GOT3 (cell line): ENCODE data around the gene MAPKAP1.

Experiments
- DNase-seq: peaks from one replicate; lab custom pipeline; 2025; ENCODE audit warnings: mixed read lengths; lab: John Stamatoyannopoulos, UW

The MAPKAP1 gene

DNA sequence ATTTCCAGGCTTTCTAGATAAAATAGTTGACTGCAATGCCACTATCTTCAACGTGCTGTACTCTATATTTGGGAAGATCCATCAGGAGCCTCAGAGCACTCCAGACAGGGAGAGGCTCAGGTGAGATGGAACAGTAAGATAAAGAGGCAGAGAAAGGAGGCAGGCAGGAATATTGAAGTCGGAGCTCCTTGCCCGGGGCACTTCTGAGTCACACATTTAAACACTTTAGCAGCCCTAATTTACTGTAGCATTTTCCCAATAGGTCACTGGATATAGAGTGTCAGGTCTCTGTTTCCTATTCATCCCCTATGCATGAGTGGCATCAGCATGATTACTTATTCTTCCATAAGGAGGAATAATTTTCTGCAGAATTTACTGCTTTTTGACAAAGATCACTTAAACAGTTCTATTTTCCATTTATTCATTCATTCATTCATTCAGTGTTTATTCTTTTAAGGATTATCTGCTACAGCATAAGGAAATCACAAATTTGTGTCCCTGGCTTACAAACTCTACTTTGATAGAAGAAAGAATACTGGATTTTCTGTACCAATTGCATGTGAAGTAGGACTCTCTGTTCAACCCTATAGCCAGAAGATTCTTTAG is 170.7 kb downstream of the MAPKAP1 start:
- no peak for DNase-seq

DNA sequence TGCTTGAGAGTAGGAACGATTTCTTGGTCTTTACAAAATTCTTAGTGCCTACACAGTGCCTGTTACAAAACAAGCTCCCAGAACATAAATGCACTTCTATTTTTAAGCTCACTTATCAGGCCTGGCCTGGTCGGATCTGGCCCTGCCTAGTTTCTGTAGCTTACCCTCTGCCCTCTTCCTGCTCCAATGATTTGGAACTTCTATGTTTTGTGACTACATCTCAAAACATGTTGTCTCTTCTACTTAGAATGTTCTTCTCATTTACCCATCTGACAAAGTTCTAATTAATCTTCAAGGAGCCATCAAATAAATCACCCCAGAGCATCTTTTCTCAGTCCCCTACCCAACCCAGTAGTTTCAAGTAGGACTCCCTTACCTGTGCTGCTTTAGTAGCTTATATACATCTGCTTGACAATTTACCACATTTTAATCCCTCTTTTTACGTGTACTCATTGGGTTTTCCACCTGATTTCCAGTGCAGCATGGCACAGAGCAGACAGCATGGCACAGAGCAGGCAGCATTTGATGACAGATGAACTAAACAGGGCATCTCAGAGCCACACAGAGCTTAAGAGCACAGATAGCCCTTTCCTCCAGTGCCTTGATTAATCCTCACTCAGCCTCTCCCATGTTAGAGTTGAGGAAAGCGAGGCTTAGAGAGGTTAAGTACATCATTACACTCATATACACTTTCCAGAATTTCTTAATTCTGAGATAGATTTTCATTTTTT is 171.9 kb downstream of the MAPKAP1 start:
- DNase-seq = no peak

DNA sequence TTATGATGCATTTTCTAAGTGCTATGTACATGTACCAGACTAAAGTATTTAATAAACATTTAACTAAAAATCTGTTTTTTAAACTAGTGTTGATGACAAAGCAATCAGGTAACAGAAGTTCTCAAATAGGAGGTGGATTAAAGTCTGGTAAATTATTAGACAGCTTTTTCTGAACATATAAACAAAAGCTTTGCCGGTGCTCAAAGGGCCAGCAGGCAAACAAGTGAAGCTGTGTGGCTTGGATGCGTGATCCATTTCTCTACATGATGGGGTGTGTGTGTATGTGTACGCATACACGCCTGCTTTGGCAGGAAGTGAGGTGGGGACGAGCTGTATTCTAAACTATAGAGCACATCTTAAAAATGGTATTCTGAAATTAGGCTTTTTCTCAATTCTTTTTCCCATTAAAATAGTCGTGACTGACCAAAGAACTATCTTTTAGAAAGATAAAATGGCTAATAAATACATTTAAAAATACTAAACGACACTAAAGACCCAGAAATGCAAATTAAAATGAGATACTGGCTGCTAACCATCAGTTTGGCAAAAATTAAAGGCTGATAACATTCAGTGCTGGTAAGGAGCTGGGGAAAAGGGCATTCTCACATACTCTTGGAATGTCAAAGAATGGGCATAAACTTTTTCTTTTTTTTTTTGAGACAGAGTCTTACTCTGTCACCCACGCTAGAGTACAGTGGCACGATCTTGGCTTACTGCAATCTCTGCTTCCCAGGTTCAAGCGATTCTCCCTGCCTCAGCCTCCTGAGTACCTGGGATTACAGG is 174.0 kb downstream of the MAPKAP1 start:
- DNase-seq = no peak

DNA sequence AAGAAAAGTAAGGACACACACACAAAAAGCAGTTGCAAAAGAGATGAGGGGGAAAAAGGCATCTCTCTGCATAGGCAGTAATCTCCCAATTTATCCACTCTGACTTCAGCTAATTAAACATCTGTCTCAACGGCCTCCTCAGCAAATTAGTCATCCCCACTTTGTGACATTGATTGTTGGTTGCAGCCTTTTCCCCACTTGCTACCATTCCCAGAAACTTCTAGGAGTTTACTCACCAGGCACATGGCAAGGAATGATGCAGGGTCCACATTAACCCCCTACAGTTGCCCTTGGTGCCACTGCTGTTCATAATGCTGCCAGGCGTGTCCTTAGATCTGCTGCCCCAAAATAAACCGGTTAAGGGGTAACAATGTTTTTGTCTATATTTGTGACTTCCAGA is 174.6 kb downstream of the MAPKAP1 start:
- DNase-seq = no peak

DNA sequence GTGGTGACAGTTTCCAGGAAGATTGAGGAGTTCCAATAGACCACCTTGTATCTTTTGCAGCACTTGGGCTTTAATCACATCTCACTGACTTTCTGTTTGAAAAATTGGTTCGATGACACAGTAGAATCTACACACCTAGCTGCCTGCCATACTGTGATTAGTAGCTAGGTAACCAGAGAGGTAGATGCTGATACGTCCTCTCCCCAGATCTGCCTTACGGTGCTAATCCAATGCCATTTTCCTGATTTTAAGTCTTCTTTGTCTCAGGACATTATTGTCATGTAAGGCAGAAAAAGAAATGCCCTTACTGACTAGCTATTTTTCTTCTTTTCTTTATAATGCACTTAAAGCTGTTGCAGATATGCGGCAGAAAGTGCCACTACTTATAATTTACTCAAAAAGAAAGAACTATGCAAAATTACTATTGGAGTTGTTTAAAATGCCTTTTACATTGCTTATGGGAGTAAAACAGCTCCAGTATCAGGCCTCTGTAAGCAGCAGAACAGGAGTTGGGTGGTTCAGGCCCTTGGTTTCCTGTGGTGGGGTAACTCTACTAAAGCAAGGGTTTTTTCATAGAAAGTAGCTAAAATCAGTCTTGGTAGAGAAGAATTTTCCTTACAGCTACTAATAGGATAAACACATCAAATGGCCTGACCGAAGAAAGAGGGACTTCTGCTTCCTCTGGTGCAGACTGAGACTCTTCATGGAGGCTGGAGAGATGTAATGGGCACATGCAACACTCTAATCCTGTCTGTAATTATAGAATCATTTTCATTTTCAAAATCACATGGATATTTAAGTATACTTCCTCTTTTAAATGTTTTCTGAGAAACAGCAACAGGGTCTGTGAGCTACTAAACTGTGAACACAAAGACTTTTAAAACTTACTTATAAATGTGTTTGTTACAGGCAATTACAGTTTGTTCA is 177.2 kb downstream of the MAPKAP1 start:
- no peak for DNase-seq

DNA sequence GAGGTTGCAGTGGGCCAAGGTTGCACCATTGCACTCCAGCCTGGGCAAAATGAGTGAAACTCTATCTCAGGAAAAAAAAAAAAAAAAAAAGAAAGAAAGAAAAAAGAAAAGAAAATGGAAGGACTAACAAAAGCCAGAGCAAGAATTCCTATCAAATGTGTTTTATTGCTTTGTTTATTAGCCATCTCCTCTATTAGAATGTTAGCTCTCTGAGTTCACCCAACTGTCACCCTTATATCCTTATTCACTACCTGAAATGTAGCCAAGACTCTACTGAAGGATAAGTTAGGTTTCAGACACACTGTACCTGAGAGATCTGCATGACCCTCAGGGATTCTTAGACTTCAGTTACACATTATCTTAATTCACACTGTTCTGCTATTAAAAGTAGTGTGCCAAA is 177.9 kb downstream of the MAPKAP1 start:
- no peak for DNase-seq

DNA sequence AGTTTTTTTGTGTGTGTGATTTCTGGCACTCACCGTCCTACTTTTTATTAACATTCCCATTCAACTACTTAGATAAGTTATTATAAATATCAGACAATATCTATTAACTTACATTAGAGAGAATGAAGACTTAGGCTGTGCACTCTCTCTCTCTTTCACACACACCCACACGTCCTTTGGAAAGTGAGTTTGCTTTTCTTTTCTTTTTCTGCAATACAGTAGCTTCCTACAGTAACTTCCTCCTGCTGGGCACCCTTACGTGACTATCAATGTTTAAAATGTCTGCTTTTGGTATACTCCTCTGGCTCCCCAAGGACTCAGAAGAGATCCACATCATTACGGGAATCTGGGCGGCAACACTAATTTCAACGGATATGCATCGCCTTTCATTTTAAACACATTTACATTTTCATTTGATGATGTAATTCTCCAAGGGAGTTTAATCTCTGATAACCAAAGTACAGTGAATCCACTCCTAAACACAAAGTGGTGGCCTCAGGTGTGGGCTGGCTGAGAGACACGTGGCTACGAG is 179.5 kb downstream of the MAPKAP1 start:
- no peak for DNase-seq

DNA sequence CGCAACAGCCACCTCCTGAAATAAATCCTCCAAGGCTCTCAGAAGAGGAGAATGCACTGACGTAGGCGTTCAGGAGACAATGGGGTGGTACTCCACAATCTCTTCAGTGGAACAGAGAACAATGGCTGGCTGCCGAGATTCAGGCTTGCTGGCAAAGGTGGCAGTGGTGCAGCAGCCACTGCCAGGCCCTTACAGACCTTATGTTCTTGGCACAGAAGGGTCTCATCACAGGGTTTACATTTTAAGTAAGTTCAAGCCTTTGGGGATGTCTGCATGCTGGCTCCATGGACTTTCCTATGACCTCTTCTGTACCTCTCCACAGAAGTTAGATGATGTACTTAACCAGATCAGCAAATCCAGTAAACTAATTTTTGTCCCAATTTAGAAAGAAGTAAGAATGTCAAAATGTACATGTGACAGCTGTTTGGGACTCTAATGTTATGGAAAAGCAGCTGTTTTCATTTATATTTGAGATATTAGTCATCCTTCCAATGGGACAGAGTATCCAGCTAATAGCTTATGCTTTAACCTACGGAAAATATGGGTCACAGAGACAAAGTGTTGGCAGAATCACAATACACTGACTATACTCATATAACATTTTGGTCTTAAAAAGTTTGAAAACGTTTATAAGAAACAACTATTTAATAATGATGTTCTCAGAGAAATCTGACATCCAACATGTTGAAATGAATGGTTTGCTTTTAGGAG is 180.9 kb downstream of the MAPKAP1 start:
- no peak for DNase-seq

DNA sequence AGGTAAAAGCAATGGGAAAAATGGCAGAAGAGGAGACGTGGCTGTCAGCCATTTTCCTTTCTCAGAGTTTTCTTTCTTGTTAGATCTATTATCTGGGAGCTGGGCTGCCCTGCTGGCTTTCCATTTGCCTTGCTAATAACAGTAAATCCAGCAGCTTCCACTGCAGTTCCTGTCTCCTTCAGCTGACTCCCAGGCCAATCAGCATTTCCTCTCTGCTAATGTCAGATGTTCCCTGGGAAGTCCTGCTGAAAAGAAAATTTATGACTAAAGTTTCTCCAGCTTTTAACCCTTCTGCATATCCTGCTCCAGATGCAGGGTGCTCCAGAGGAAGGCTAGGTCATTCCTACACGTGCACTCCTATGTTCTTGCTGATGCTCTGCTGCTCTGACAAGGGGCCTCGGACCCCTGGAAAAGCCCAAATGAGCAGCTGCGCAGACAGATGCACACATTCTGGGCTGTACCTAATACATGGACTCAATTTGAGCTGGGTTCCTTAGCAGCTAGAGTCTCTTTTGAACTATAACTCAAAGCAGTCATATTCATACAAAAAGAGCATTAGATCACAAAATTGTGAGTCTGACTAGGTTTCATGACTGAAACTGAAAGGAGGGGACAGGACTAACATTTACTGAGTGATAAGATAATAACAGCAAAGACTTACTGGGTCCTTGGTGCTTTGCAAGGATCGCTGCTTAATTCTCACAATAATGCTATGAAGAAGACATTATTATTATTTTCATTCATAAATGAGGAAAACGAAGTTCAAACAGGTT is 182.2 kb downstream of the MAPKAP1 start:
- no peak for DNase-seq

DNA sequence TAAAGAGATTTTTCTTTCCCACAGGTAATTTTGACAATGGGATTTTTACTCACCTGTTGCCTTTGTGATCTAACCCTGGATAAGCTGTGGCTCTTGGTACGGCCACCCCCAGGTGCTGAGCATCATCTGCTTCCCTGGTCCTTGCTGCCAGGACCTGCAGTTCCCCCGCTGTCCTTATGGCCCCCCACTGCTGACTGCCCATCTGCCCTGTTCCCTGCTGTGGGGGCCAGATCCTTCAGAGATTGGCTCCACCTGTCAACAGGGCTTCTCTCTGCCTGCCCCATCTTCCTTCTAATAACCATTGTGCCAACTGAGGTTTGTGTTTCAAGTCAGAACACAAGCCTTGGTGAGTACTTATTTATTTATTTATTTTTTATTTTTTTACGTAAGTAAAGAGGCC is 183.3 kb downstream of the MAPKAP1 start:
- no peak for DNase-seq

DNA sequence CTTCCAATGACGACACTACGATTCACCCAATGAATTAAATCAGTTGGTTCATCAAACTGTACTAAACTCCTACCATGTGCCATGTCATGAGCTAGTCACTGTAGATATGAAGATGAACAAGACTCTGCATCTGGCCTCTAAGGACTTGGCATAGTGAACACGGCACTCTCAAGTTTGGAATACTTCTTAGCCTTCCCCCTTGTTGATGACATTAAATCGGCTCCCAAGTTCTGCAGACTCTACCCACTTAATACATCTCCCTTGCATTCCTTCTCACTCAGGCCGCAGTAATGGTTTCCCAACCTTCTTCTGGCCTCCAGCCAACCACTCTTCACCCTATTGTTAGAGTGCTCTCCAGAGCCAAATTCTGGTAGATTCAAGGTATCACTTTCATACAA is 184.7 kb downstream of the MAPKAP1 start:
- DNase-seq = no peak

DNA sequence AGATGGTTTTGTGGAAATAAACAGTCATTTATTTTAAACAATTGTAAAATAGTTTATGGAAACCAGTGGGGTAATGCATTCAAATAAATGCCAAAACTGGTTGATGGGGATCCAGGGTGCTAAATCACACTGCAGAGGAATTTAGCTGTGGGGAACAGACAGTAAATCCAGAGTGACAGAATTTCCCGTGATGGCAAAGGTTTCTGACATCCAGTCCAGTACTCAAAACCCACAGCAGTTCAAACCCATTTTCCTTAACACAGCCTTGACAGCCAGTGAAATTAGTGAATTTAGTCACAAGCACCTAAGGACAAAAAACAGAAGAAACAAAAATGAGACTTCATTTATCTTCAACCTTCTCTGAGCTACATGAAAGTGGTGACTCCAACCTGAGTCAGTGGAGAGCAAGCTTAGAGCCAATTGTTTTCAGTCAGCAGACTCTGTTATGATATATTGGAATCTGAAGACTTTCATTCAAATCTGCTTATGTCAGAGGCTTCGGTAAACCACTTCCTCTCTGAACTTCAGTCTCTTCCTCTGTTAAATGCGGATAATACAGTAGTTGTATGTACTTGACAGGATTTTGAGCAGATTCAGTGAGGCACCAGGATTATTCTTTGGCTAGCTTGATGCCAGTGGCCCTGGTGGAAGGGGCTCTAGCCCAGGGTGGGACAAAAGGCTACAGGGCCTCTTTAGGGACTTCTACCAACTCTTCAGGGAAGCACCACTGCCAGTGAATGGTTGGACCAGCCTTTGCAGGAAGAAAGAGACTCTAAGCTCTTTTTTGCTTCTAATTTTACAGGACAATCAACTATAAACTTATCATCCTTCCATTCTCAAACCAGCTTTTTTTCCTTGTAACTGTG is 185.3 kb downstream of the MAPKAP1 start:
- no peak for DNase-seq

DNA sequence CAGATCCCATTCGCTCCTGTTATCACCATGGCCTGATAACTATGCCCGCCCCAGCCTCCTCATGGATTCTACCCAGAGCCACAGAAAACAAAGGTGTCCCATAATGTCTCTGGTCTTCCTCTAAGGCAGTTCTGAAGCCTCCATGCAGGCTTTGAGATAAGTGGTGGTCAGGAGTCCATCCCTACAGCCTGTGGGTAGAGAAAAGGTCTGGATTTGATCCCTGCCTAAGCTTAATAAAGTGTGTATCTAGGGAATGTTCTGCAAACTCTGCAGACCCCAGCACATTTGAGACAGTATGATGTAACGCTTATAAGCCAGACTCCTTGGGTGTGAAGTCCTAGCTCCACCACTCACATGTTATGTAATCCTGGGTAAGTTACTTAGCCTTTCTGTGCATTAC is 187.3 kb downstream of the MAPKAP1 start:
- DNase-seq = no peak

DNA sequence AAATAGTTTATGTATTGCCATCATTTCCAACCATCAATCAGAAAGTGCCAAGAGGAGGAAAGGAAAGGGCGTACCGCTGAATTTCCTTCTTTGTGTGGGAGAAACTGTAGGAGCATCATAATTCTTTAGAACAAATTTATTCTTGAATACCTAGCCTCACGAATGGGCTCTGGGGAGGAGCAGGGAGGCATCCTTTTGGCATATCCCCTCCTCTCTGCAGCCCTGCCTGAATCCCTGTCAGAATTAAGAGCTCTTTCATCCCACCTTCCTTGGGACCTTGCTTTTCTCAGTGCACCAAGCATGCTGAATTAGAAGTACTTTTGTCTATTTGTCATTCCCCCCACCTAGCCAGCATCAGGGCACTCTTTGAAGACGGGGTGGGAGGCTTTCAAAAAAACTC is 189.4 kb downstream of the MAPKAP1 start:
- DNase-seq = no peak

DNA sequence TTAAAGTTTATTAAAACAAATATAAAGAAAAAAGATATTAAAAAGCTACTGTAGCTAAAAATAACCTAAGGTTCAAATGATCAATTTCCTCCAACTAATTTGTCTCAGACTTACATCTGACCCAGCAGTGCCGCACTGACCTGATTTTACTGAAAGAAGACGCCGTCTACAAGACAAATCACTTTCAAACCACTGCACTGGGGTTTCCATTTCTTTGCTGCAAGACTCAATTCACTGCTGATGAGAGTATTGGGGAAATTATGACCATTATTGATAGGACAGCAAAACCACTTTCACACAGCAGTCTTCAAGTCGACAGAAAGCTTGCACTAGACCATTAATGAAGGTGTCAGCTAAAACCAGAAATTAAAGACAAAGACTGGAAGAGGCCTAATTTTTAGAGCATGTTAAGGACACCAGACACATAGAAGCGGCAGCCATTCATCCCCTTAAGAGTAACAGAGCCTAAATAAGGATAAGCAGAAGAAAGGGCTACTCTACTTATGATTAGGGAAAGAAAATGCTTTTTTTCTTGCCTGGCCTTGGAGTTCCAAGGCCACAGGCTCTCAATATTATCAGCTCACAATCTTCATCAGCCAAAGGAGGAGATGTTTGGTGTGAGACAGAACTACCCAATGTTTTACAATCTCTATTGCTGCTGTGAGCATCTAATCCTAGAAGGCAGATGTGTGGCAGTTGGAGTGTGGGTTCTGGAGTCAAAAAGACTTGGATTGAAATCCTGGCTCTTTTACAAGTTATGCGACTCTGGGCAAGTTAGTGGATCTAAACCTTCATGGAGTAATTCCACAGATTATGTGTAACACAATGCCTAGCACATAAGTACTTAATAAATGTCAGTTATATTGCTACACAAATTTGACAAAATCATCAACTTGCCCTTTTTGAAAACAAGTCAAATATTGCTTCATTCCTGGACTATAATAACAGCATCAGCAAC is 190.7 kb downstream of the MAPKAP1 start:
- no peak for DNase-seq

DNA sequence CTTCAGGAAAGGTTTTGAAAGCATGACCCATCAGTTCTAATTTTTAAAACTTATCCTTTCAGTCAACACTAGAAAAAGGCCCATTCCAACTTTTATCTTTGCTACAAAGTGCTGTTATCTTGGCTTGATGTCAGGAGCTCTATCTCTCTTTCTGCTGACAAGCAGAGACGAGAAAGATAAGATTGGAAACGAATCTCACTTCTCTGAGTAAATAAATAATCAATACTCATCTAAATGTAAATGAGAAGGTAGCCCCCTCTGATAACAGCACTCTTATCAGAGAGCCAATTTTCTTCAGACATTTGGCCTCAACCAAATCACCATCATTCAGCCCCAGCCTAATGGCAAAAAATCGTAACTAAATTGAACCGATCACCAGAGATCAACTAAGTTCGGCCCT is 191.7 kb downstream of the MAPKAP1 start:
- no peak for DNase-seq

DNA sequence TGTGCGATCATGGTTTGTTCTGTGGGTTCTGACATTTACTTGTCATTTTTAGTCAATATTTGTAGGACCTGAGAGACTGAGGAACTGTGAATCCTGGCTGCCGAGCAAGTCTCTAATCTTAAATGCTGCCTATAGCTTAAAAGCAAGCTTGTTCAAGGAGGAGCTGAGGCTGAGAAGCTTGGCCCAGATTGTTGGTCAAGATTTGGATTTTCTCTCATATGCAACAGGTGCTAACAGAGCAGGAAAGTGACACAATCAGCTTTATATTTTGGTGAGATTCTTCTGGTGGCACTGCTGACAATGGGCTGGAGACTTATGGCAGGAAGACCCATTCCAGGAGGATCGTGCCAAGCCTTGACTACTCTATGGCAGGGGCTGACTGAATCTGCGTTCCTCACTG is 192.5 kb downstream of the MAPKAP1 start:
- DNase-seq = no peak
